Measurements from ENCODE around the gene NUDT11.

GRCh38 chrX:51440365-51440764 lies 56.0 kb downstream of the NUDT11 start:
- no peak for TF ChIP-seq POLR2A (IDR thresholded peaks at IDR 0.05; ENCODE audit: low read depth, low read length)
- no peak for TF ChIP-seq POLR2AphosphoS5 (IDR thresholded peaks at IDR 0.05; ENCODE audit: low read depth, low read length)
- no peak for TF ChIP-seq POU2F2 (IDR thresholded peaks at IDR 0.05; ENCODE audit: low read depth, low read length)
- no peak for TF ChIP-seq SPI1 (IDR thresholded peaks at IDR 0.05; ENCODE audit: low read depth, low read length)
- no peak for TF ChIP-seq TAF1 (IDR thresholded peaks at IDR 0.05; ENCODE audit: low read depth, low read length)

Data from GM12891 (cell line).